Upper lobe of left lung (tissue), 6 donors: Measurements from ENCODE around the gene TMEM132D. TPM values are rescaled to one million over a fixed set of nuclear protein-coding genes. Genes with fewer than 3 reads are reported as not detected.

Experiments
- ATAC-seq, 2 donors: fragments of 200-7000 bp; cut with Tn5 transposase; one replicate each; pipeline ENCODE4 v1.9.1; 2022; ENCODE audit warnings: mild to moderate bottlenecking in 2 of 2, moderate library complexity in 2 of 2; ENCODE audit not compliant: low FRiP score in 2 of 2
- DNase-seq, 2 donors: peaks; one replicate each; pipeline ENCODE4 v3.0.0-alpha.2; 2019 to 2020
- H3K27ac ChIP-seq, 4 donors: fragments of 200-600 bp; sonication (generic); one replicate each; pipeline ENCODE4 v1.5.1; 2016 to 2019
- H3K27me3 ChIP-seq, 4 donors: fragments of 200-600 bp; sonication (generic); one replicate each; pipeline ENCODE4 v1.5.1; 2017 to 2019
- H3K36me3 ChIP-seq, 4 donors: fragments of 200-600 bp; sonication (generic); one replicate each; pipeline ENCODE4 v1.5.1; 2016 to 2019
- H3K4me1 ChIP-seq, 4 donors: fragments of 200-600 bp; sonication (generic); one replicate each; pipeline ENCODE4 v1.5.1; 2018 to 2019
- H3K4me3 ChIP-seq, 4 donors: fragments of 200-600 bp; sonication (generic); one replicate each; pipeline ENCODE4 v1.5.1; 2017 to 2019; ENCODE audit warnings: mild to moderate bottlenecking in 2 of 4, moderate library complexity in 1 of 4
- H3K9me3 ChIP-seq, 4 donors: fragments of 200-600 bp; sonication (generic); one replicate each; pipeline ENCODE4 v1.5.1; 2018 to 2019
- EP300 ChIP-seq, 4 donors: sonication (generic); formaldehyde crosslinking; IDR thresholded peaks; one replicate each; pipeline ENCODE4 v1.5.1; 2017; ENCODE audit warnings: antibody characterized with exemption in 4 of 4, control low read depth in 2 of 4
- POLR2A ChIP-seq, 4 donors: fragments of 450-650 bp; IDR thresholded peaks; one replicate each; pipeline ENCODE4 v1.5.1; 2016 to 2017; ENCODE audit warnings: antibody characterized with exemption in 4 of 4, mild to moderate bottlenecking in 2 of 4
- POLR2AphosphoS5 ChIP-seq, 2 donors: sonication (generic); formaldehyde crosslinking; IDR thresholded peaks; one replicate each; pipeline ENCODE4 v1.5.1; 2017; ENCODE audit warnings: antibody characterized with exemption in 2 of 2
- WGBS, 2 donors: methylation state at CpG; one replicate each; pipeline ENCODE4 v1.1.5; 2017 to 2018; 5-methylcytosine and 5-hydroxymethylcytosine counted together
- total RNA-seq, 6 donors: library from RNA; depleted of rRNA in 4 of 6; stranded (reverse); fragments of >200 nt in 4 of 6; gene quantifications; one replicate each; pipeline versions ENCODE4 v1.1.0 to v1.2.1, GENCODE V29; 2016 to 2021
- TF ChIP-seq, protein P1 (sequence below), 6 experiments: fragments of 450-650 bp in 4 of 6; fragments of 200-600 bp in 2 of 6; sonication (generic) in 2 of 6; IDR thresholded peaks; one replicate each; pipeline ENCODE4 v1.5.1; 2016 to 2019; ENCODE audit warnings: antibody characterized with exemption in 6 of 6
- donor health status: DM: no; HTN: no; CAD: no; lungs with moderate emphysema.
- donor health status: DM: no; HTN: yes; CAD: no; lungs with severe emphysema.

Gene TMEM132D
- total RNA-seq, 6 donors from 2014 or later: 0.30 to 1.0 (median 0.79) TPM; not detected in 1

DNA sequence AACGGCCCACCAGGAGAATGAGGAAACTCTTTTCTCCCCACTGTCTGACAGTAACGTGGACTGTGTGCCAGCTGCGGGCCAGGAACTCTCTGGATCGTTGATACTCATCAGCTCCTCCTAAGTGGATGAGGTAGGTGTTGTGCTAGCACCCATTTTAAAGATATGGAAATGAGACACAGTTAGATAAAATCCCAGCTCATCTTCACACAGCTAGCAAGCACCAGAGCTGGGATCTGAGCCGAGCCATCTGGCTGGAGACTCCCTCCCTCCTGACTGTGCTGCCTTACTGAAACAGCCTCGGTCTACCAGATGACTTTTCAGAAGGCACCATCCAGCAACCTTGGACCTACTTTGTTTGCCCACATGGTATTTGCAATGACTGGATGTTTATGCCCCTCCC lies 49.2 kb downstream of the TMEM132D start:
- H3K27me3 ChIP-seq: no peaks in the 10 kb centered on the region
- H3K4me3 ChIP-seq: no peak overlapping the region
- no peak for TF ChIP-seq POLR2AphosphoS5 (IDR thresholded peaks at IDR 0.05)
- TF ChIP-seq, protein P1, sequence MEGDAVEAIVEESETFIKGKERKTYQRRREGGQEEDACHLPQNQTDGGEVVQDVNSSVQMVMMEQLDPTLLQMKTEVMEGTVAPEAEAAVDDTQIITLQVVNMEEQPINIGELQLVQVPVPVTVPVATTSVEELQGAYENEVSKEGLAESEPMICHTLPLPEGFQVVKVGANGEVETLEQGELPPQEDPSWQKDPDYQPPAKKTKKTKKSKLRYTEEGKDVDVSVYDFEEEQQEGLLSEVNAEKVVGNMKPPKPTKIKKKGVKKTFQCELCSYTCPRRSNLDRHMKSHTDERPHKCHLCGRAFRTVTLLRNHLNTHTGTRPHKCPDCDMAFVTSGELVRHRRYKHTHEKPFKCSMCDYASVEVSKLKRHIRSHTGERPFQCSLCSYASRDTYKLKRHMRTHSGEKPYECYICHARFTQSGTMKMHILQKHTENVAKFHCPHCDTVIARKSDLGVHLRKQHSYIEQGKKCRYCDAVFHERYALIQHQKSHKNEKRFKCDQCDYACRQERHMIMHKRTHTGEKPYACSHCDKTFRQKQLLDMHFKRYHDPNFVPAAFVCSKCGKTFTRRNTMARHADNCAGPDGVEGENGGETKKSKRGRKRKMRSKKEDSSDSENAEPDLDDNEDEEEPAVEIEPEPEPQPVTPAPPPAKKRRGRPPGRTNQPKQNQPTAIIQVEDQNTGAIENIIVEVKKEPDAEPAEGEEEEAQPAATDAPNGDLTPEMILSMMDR (IDR thresholded peaks at IDR 0.05): no peak
- no peak for TF ChIP-seq POLR2A (IDR thresholded peaks at IDR 0.05)
- TF ChIP-seq EP300 (IDR thresholded peaks at IDR 0.05): no peak
- no peak overlapping the region for H3K27ac ChIP-seq
- H3K9me3 ChIP-seq: no peaks in the 10 kb centered on the region
- no peaks in the 10 kb centered on the region for H3K4me1 ChIP-seq
- 62 to 69% methylated on average over 6 of the region's 6 CpGs for WGBS, 2 donors
- ATAC-seq (no peak), DNase-seq (no peak)
- no peaks in the 10 kb centered on the region for H3K36me3 ChIP-seq

DNA sequence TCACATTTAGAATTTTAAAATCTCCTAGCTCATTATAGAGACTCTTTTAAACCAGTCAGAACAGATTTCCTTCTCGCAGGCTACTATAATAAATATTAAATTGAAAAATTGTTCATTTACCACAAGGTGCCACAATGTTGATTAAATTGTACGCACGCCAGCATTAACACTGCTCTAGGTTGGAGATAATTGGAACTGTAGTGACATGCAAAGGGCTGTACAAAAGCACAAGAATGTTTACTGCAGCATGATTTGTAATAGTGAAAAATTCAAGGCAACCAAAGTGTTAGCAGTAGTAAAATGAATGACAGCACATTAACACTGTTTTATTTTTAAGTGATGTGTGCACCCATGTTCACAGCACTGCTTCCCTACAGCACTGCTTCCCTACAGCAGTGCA lies 52.5 kb downstream of the TMEM132D start:
- Histone ChIP-seq H3K9me3 (no peaks in the 10 kb centered on the region), H3K27ac (no peak overlapping the region), H3K4me1 (no peaks in the 10 kb centered on the region), H3K4me3 (no peak overlapping the region), H3K27me3 (no peaks in the 10 kb centered on the region), H3K36me3 (no peaks in the 10 kb centered on the region)
- 92% methylated on average over 3 of the region's 3 CpGs for WGBS, 2 donors
- DNase-seq (no peak), ATAC-seq (no peak)
- TF ChIP-seq EP300 (IDR thresholded peaks at IDR 0.05): no peak
- TF ChIP-seq, protein P1 (IDR thresholded peaks at IDR 0.05): no peak
- no peak for TF ChIP-seq POLR2A (IDR thresholded peaks at IDR 0.05)
- no peak for TF ChIP-seq POLR2AphosphoS5 (IDR thresholded peaks at IDR 0.05)

DNA sequence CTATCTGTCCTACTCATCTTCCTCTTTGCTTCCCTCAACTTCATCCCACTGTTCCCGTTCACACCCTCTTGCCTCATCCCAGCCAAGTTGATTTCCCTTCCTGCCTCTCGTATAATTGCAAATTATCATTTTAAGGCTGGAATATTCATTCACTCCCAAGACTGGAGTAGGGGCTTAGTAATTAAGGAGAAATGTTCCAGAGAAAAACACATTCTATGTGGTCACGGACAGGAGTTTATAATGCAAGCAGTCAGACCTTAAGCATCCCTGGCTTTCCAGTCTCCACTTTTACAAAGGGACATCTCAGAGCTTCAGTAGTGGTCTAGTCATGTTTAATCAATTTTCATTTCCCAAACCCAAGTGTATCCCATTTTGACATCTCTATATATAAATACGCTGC lies 54.9 kb downstream of the TMEM132D start:
- TF ChIP-seq POLR2AphosphoS5 (IDR thresholded peaks at IDR 0.05): no peak
- no peak for TF ChIP-seq POLR2A (IDR thresholded peaks at IDR 0.05)
- TF ChIP-seq, protein P1 (IDR thresholded peaks at IDR 0.05): no peak
- no peak for TF ChIP-seq EP300 (IDR thresholded peaks at IDR 0.05)

DNA sequence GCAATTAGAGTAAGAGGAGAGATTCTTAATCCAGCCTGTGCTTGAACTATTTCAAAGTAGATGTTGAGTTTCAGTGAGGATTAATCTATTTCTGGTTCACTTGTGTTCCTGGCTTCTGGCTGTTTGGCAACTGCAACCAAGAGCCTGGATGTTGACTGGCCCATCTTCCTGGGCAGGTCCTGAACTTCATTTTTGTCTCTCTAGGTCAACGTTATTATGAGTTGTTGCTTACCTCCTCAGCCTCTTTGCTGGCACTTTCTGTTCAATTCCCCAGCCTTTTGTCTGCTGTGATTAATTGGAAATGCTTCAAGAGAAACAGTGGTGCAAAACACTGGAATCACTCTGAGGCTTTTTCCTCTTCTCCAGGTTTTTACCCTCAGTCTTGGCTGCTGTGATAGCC lies 56.8 kb downstream of the TMEM132D start:
- 37 to 50% methylated on average over 1 of the region's 1 CpG for WGBS, 2 donors
- no peak for TF ChIP-seq POLR2AphosphoS5 (IDR thresholded peaks at IDR 0.05)
- no peak for TF ChIP-seq POLR2A (IDR thresholded peaks at IDR 0.05)
- TF ChIP-seq, protein P1 (IDR thresholded peaks at IDR 0.05): no peak
- TF ChIP-seq EP300 (IDR thresholded peaks at IDR 0.05): no peak

More for the DNA sequence above, 54.9 kb downstream of the TMEM132D start:
- Histone ChIP-seq H3K36me3 (no peaks in the 10 kb centered on the region), H3K9me3 (no peaks in the 10 kb centered on the region), H3K27me3 (no peaks in the 10 kb centered on the region), H3K4me3 (no peak overlapping the region), H3K4me1 (no peaks in the 10 kb centered on the region), H3K27ac (no peak overlapping the region)
- DNase-seq (no peak), ATAC-seq (no peak)
- WGBS, 2 donors: 86 to 90% methylated on average over 4 of the region's 4 CpGs

DNA sequence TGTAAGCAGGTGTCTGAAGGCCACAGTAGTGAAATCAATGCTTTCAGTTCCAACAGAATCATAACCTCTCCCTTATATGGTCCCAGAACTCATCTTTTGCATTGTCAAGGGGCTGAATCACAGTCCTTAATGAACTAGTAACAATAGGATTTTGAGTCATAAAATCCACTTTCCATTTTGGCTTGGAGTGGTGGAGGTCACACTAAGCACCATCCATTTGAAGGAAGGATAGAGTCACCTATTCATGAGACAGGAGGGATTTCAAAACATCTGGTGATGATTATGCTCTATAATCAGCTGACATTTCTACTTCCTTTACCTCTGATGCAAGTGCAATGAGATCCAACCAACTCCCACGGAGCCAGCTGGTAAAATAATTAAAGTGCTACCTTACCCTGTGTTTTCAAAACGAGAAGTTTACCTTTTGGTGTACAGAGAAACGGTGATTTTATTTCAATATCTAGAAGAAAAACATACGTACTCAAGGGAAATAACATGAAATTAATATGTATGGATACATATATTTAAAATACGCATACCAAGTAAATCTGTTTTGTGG lies 59.1 kb downstream of the TMEM132D start:
- no peaks in the 10 kb centered on the region for H3K27me3 ChIP-seq
- H3K27ac ChIP-seq: no peak overlapping the region
- ATAC-seq (no peak), DNase-seq (no peak)
- TF ChIP-seq, protein P1 (IDR thresholded peaks at IDR 0.05): no peak
- TF ChIP-seq EP300 (IDR thresholded peaks at IDR 0.05) (no peak), POLR2AphosphoS5 (IDR thresholded peaks at IDR 0.05) (no peak), POLR2A (IDR thresholded peaks at IDR 0.05) (no peak)
- WGBS, 2 donors: 79% methylated on average over 5 of the region's 5 CpGs
- no peaks in the 10 kb centered on the region for H3K4me1 ChIP-seq
- H3K36me3 ChIP-seq: no peaks in the 10 kb centered on the region
- H3K9me3 ChIP-seq: no peaks in the 10 kb centered on the region
- no peak overlapping the region for H3K4me3 ChIP-seq

More for the DNA sequence above, 56.8 kb downstream of the TMEM132D start:
- H3K4me1 ChIP-seq: no peaks in the 10 kb centered on the region
- H3K36me3 ChIP-seq: no peaks in the 10 kb centered on the region
- no peaks in the 10 kb centered on the region for H3K9me3 ChIP-seq
- ATAC-seq (no peak), DNase-seq (no peak)
- no peak overlapping the region for H3K4me3 ChIP-seq
- no peak overlapping the region for H3K27ac ChIP-seq
- no peaks in the 10 kb centered on the region for H3K27me3 ChIP-seq
